SK-N-MC (cell line): ENCODE results near the gene PDE4D.
"Not testable (repeated sequence)": the region's sequence is repeated elsewhere in the genome, so short reads cannot be mapped to it uniquely, and the experiment has no call there.

Source experiments
- DNase-seq: peaks from one replicate; pipeline ENCODE4 v3.0.0-alpha.2; 2011; ENCODE audit warnings: low read depth, low spot score
- H3K27ac ChIP-seq: fragments of 200-600 bp; sonication (generic); 2 replicates; pipeline ENCODE4 v1.5.1; 2016; ENCODE audit warnings: mixed run types
- H3K36me3 ChIP-seq: fragments of 200-600 bp; sonication (generic); 2 replicates; pipeline ENCODE4 v1.6.1; 2017; ENCODE audit warnings: antibody characterized with exemption, low read length, mixed read lengths; ENCODE audit not compliant: insufficient read depth
- H3K4me3 ChIP-seq: fragments of 200-600 bp; sonication (generic); 2 replicates; pipeline ENCODE4 v1.5.1; 2016
- H3K9ac ChIP-seq: fragments of 200-600 bp; sonication (generic); 2 replicates; pipeline ENCODE4 v1.8.0; 2017; ENCODE audit warnings: mixed run types, mixed read lengths; ENCODE audit not compliant: insufficient read length
- H3K9me3 ChIP-seq: fragments of 200-600 bp; sonication (generic); 2 replicates; pipeline ENCODE4 v1.6.1; 2017; ENCODE audit warnings: low read depth, mild to moderate bottlenecking, antibody characterized with exemption, low read length, moderate library complexity, mixed read lengths
- EZH2 ChIP-seq: fragments of 200-600 bp; sonication (generic); IDR thresholded peaks from one replicate; pipeline ENCODE4 v1.6.1; 2017; ENCODE audit warnings: antibody characterized with exemption
- FOXP2 ChIP-seq: optimal IDR thresholded peaks from 2 replicates; pipeline ENCODE3; 2011; ENCODE audit warnings: mild to moderate bottlenecking, moderate library complexity; ENCODE audit not compliant: insufficient read depth; ENCODE audit errors: extremely low read length, control extremely low read depth
- POLR2AphosphoS5 ChIP-seq: IDR thresholded peaks from 2 replicates; pipeline ENCODE4 v1.6.1; 2012; ENCODE audit warnings: mild to moderate bottlenecking, low read depth, low read length, borderline replicate concordance

The PDE4D gene

GRCh38 chr5:59001154-59001553 is 892.4 kb downstream of the PDE4D start:
- no peak for DNase-seq
- Histone ChIP-seq H3K9ac (no peak overlapping the region), H3K27ac (peak overlapping the region; percentile 30; the same call in 1 of the 2 replicates), H3K4me3 (no peak overlapping the region), H3K9me3 (no peaks in the 10 kb centered on the region), H3K36me3 (no peaks in the 10 kb centered on the region)
- TF ChIP-seq EZH2 (no peak), POLR2AphosphoS5 (no peak), FOXP2 (no peak)

GRCh38 chr5:59000211-59000610 is 893.3 kb downstream of the PDE4D start:
- TF ChIP-seq EZH2 (no peak), FOXP2 (no peak), POLR2AphosphoS5 (no peak)
- 0 out of 2 replicates have a peak overlapping the region, but pooled peaks have one; percentile 17 for H3K4me3 ChIP-seq
- no peak for DNase-seq
- no peak overlapping the region for H3K9ac ChIP-seq
- 0 out of 2 replicates have a peak overlapping the region, but pooled peaks have one; percentile 14 for H3K27ac ChIP-seq
- no peaks in the 10 kb centered on the region for H3K9me3 ChIP-seq
- H3K36me3 ChIP-seq: no peaks in the 10 kb centered on the region

- no peak for DNase-seq
- 0 out of 2 replicates have a peak overlapping the region, but pooled peaks have one; percentile 17 for H3K4me3 ChIP-seq
- H3K9me3 ChIP-seq: no peaks in the 10 kb centered on the region
- no peak overlapping the region for H3K9ac ChIP-seq
- no peak for TF ChIP-seq POLR2AphosphoS5
- no peak for TF ChIP-seq FOXP2
- TF ChIP-seq EZH2: no peak
- 0 out of 2 replicates have a peak overlapping the region, but pooled peaks have one; percentile 14 for H3K27ac ChIP-seq
- no peaks in the 10 kb centered on the region for H3K36me3 ChIP-seq
Measured at GRCh38 chr5:58999804-59000203, 893.7 kb downstream of the PDE4D start.

GRCh38 chr5:58998544-58998943 is 895.0 kb downstream of the PDE4D start:
- Histone ChIP-seq H3K27ac (no peak overlapping the region), H3K4me3 (no peak overlapping the region), H3K9ac (no peak overlapping the region), H3K9me3 (no peaks in the 10 kb centered on the region), H3K36me3 (no peaks in the 10 kb centered on the region)
- TF ChIP-seq EZH2 (no peak), POLR2AphosphoS5 (no peak), FOXP2 (no peak)
- no peak for DNase-seq

GRCh38 chr5:58995779-58996178 is 897.7 kb downstream of the PDE4D start:
- H3K4me3 ChIP-seq, H3K27ac ChIP-seq, H3K36me3 ChIP-seq, DNase-seq, H3K9me3 ChIP-seq, H3K9ac ChIP-seq: not testable (repeated sequence)

GRCh38 chr5:58993461-58993860 is 900.1 kb downstream of the PDE4D start:
- TF ChIP-seq EZH2: no peak
- DNase-seq: no peak
- no peak overlapping the region for H3K4me3 ChIP-seq
- H3K9me3 ChIP-seq: no peaks in the 10 kb centered on the region
- peaks cover 15% of the 10 kb centered on the region for H3K36me3 ChIP-seq
- H3K9ac ChIP-seq: no peak overlapping the region
- H3K27ac ChIP-seq: no peak overlapping the region

- Histone ChIP-seq H3K9me3 (no peaks in the 10 kb centered on the region), H3K4me3 (no peak overlapping the region), H3K27ac (no peak overlapping the region), H3K36me3 (peaks cover 21% of the 10 kb centered on the region), H3K9ac (no peak overlapping the region)
- TF ChIP-seq POLR2AphosphoS5: no peak
- TF ChIP-seq FOXP2: no peak
- TF ChIP-seq EZH2: no peak
- no peak for DNase-seq
Measured at GRCh38 chr5:58988938-58989337, 904.6 kb downstream of the PDE4D start.

- TF ChIP-seq FOXP2 (no peak), POLR2AphosphoS5 (no peak)
- Histone ChIP-seq H3K27ac (no peak overlapping the region), H3K4me3 (no peak overlapping the region)
Measured at GRCh38 chr5:58987193-58987592, 906.3 kb downstream of the PDE4D start.

GRCh38 chr5:58986281-58986680 is 907.2 kb downstream of the PDE4D start:
- no peak overlapping the region for H3K27ac ChIP-seq
- DNase-seq: no peak
- TF ChIP-seq POLR2AphosphoS5 (no peak), EZH2 (no peak), FOXP2 (no peak)

More at GRCh38 chr5:58987193-58987592, 906.3 kb downstream of the PDE4D start:
- Histone ChIP-seq H3K36me3 (peaks cover 27% of the 10 kb centered on the region), H3K9ac (no peak overlapping the region), H3K9me3 (no peaks in the 10 kb centered on the region)
- DNase-seq: no peak

More at GRCh38 chr5:58986281-58986680, 907.2 kb downstream of the PDE4D start:
- no peak overlapping the region for H3K4me3 ChIP-seq
- peaks cover 30% of the 10 kb centered on the region for H3K36me3 ChIP-seq
- no peak overlapping the region for H3K9ac ChIP-seq
- H3K9me3 ChIP-seq: no peaks in the 10 kb centered on the region
